Activated CD4-positive, alpha-beta T cell treated with anti-CD3 and anti-CD28 coated beads, Interleukin-2, amount 50 U/mL, for 1 hour (primary cell): Measurements from ENCODE around the gene XRCC4.
"Not testable (repeated sequence)": the region's sequence is repeated elsewhere in the genome, so short reads cannot be mapped to it uniquely, and the experiment has no call there.

Experiments used
- DNase-seq: peaks from one replicate; pipeline ENCODE4 v3.0.0-alpha.2; 2020

The XRCC4 gene

GRCh38 chr5:83355482-83356014 is 278.2 kb downstream of the XRCC4 start:
- not testable (repeated sequence) for DNase-seq

GRCh38 chr5:83357621-83358231 is 280.4 kb downstream of the XRCC4 start:
- DNase-seq, result no peak

- DNase-seq, result no peak
These were observed 283.2 kb downstream of the XRCC4 start for GRCh38 chr5:83360573-83360972.

- no peak for DNase-seq
These were observed 285.2 kb downstream of the XRCC4 start for GRCh38 chr5:83362526-83362925.

GRCh38 chr5:83363111-83363885 is 286.0 kb downstream of the XRCC4 start:
- DNase-seq, result no peak

GRCh38 chr5:83363886-83364275 is 286.5 kb downstream of the XRCC4 start:
- no peak for DNase-seq

GRCh38 chr5:83364312-83365299 is 287.3 kb downstream of the XRCC4 start:
- no peak for DNase-seq

- DNase-seq, result no peak
These were observed 291.0 kb downstream of the XRCC4 start for GRCh38 chr5:83368319-83368718.

- DNase-seq, result no peak
These were observed 291.5 kb downstream of the XRCC4 start for GRCh38 chr5:83368835-83369234.

- no peak for DNase-seq
These were observed 293.6 kb downstream of the XRCC4 start for GRCh38 chr5:83370957-83371356.

- no peak for DNase-seq
These were observed 294.4 kb downstream of the XRCC4 start for GRCh38 chr5:83371726-83372125.

GRCh38 chr5:83374547-83374946 is 297.2 kb downstream of the XRCC4 start:
- no peak for DNase-seq

- DNase-seq, result no peak
These were observed 297.9 kb downstream of the XRCC4 start for GRCh38 chr5:83375049-83375745.

- no peak for DNase-seq
These were observed 299.1 kb downstream of the XRCC4 start for GRCh38 chr5:83376461-83376860.

GRCh38 chr5:83377131-83377865 is 300.0 kb downstream of the XRCC4 start:
- DNase-seq, result no peak

GRCh38 chr5:83378624-83379289 is 301.4 kb downstream of the XRCC4 start:
- DNase-seq, result no peak

- no peak for DNase-seq
These were observed 308.5 kb downstream of the XRCC4 start for GRCh38 chr5:83385812-83386211.

- DNase-seq, result no peak
These were observed 309.7 kb downstream of the XRCC4 start for GRCh38 chr5:83387041-83387440.

- DNase-seq, result no peak
These were observed 311.3 kb downstream of the XRCC4 start for GRCh38 chr5:83388608-83389007.

GRCh38 chr5:83392766-83393503 is 315.6 kb downstream of the XRCC4 start:
- DNase-seq, result no peak

GRCh38 chr5:83393504-83393866 is 316.1 kb downstream of the XRCC4 start:
- no peak for DNase-seq
